ENCODE measurements around the gene MINDY3.
"Not testable (repeated sequence)": the region's sequence is repeated elsewhere in the genome, so short reads cannot be mapped to it uniquely, and the experiment has no call there.

The MINDY3 gene

GRCh38 chr10:15781381-15781960 is 78.8 kb downstream of the MINDY3 start:
- DNase-seq (ENCODE audit: low read depth in 1 of 2, low spot score in 1 of 2) = no peak

GRCh38 chr10:15780353-15781135 is 79.8 kb downstream of the MINDY3 start:
- no peak for DNase-seq (ENCODE audit: low read depth in 1 of 2, low spot score in 1 of 2)

GRCh38 chr10:15775513-15775912 is 84.8 kb downstream of the MINDY3 start:
- DNase-seq (ENCODE audit: low read depth in 1 of 2, low spot score in 1 of 2) = no peak

GRCh38 chr10:15774534-15774933 is 85.8 kb downstream of the MINDY3 start:
- DNase-seq (ENCODE audit: low read depth in 1 of 2, low spot score in 1 of 2) = not testable (repeated sequence)

GRCh38 chr10:15764892-15765454 is 95.3 kb downstream of the MINDY3 start:
- no peak for DNase-seq (ENCODE audit: low read depth in 1 of 2, low spot score in 1 of 2)

GRCh38 chr10:15763006-15763405 is 97.3 kb downstream of the MINDY3 start:
- no peak for DNase-seq (ENCODE audit: low read depth in 1 of 2, low spot score in 1 of 2)

- not testable (repeated sequence) for DNase-seq (ENCODE audit: low read depth in 1 of 2, low spot score in 1 of 2)
Measured at GRCh38 chr10:15762239-15762638, 98.1 kb downstream of the MINDY3 start.

GRCh38 chr10:15761224-15761623 is 99.1 kb downstream of the MINDY3 start:
- not testable (repeated sequence) for DNase-seq (ENCODE audit: low read depth in 1 of 2, low spot score in 1 of 2)

- DNase-seq (ENCODE audit: low read depth in 1 of 2, low spot score in 1 of 2) = no peak
Measured at GRCh38 chr10:15760681-15761080, 99.6 kb downstream of the MINDY3 start.

- DNase-seq (ENCODE audit: low read depth in 1 of 2, low spot score in 1 of 2) = no peak
Measured at GRCh38 chr10:15759265-15759664, 101.0 kb downstream of the MINDY3 start.

GRCh38 chr10:15758618-15759017 is 101.7 kb downstream of the MINDY3 start:
- DNase-seq (ENCODE audit: low read depth in 1 of 2, low spot score in 1 of 2) = no peak

GRCh38 chr10:15754937-15755336 is 105.4 kb downstream of the MINDY3 start:
- DNase-seq (ENCODE audit: low read depth in 1 of 2, low spot score in 1 of 2) = no peak

GRCh38 chr10:15751046-15751445 is 109.3 kb downstream of the MINDY3 start:
- no peak for DNase-seq (ENCODE audit: low read depth in 1 of 2, low spot score in 1 of 2)

- no peak for DNase-seq (ENCODE audit: low read depth in 1 of 2, low spot score in 1 of 2)
Measured at GRCh38 chr10:15748126-15748525, 112.2 kb downstream of the MINDY3 start.

- DNase-seq (ENCODE audit: low read depth in 1 of 2, low spot score in 1 of 2) = no peak
Measured at GRCh38 chr10:15747632-15748031, 112.7 kb downstream of the MINDY3 start.

- DNase-seq (ENCODE audit: low read depth in 1 of 2, low spot score in 1 of 2) = no peak
Measured at GRCh38 chr10:15745751-15746150, 114.6 kb downstream of the MINDY3 start.

- DNase-seq (ENCODE audit: low read depth in 1 of 2, low spot score in 1 of 2) = no peak
Measured at GRCh38 chr10:15744217-15744865, 116.0 kb downstream of the MINDY3 start.

GRCh38 chr10:15743443-15743842 is 116.9 kb downstream of the MINDY3 start:
- DNase-seq (ENCODE audit: low read depth in 1 of 2, low spot score in 1 of 2) = no peak

- no peak for DNase-seq (ENCODE audit: low read depth in 1 of 2, low spot score in 1 of 2)
Measured at GRCh38 chr10:15742836-15743235, 117.5 kb downstream of the MINDY3 start.

- DNase-seq (ENCODE audit: low read depth in 1 of 2, low spot score in 1 of 2) = no peak
Measured at GRCh38 chr10:15742102-15742501, 118.2 kb downstream of the MINDY3 start.

- DNase-seq (ENCODE audit: low read depth in 1 of 2, low spot score in 1 of 2) = no peak
Measured at GRCh38 chr10:15741581-15741980, 118.7 kb downstream of the MINDY3 start.

GRCh38 chr10:15740261-15740660 is 120.0 kb downstream of the MINDY3 start:
- no peak for DNase-seq (ENCODE audit: low read depth in 1 of 2, low spot score in 1 of 2)

Measured in activated T-helper 1 cell treated with anti-CD3 and anti-CD28 coated beads, Interleukin-2, amount 50 U/mL, for 16 hours (primary cell).